Loucy (cell line): Measurements from ENCODE around the gene PLXNA4.
"Not testable (repeated sequence)": the region's sequence is repeated elsewhere in the genome, so short reads cannot be mapped to it uniquely, and the experiment has no call there.

Experiments
- H2AFZ ChIP-seq: fragments of 200-600 bp; sonication (generic); 2 replicates; pipeline ENCODE4 v1.6.0; 2016; ENCODE audit warnings: antibody characterized with exemption, mild to moderate bottlenecking, low read length, moderate library complexity
- H3F3A ChIP-seq: fragments of 200-600 bp; 2 replicates; pipeline ENCODE4 v1.6.0; 2016; ENCODE audit warnings: antibody characterized with exemption, low read depth, mild to moderate bottlenecking
- H3K27me3 ChIP-seq: fragments of 200-600 bp; sonication (generic); 2 replicates; pipeline ENCODE4 v1.6.1; 2014; ENCODE audit warnings: low read length, mild to moderate bottlenecking; ENCODE audit not compliant: insufficient read depth, poor library complexity, severe bottlenecking
- H3K36me3 ChIP-seq: fragments of 200-600 bp; sonication (generic); 2 replicates; pipeline ENCODE4 v1.6.1; 2016; ENCODE audit warnings: low read length; ENCODE audit not compliant: insufficient read depth
- H3K4me1 ChIP-seq: fragments of 200-600 bp; sonication (generic); 2 replicates; pipeline ENCODE4 v1.5.1; 2014; ENCODE audit warnings: low read length, mild to moderate bottlenecking; ENCODE audit not compliant: insufficient read depth, poor library complexity, severe bottlenecking
- H3K4me2 ChIP-seq: fragments of 200-600 bp; sonication (generic); 2 replicates; pipeline ENCODE4 v1.6.0; 2014; ENCODE audit warnings: antibody characterized with exemption, low read length, low read depth, mild to moderate bottlenecking; ENCODE audit not compliant: poor library complexity, severe bottlenecking
- H3K4me3 ChIP-seq: fragments of 200-600 bp; sonication (generic); 2 replicates; pipeline ENCODE4 v1.5.1; 2014; ENCODE audit warnings: low read length, mild to moderate bottlenecking, mixed read lengths; ENCODE audit not compliant: poor library complexity, severe bottlenecking
- H3K79me2 ChIP-seq: fragments of 200-600 bp; sonication (generic); 2 replicates; pipeline ENCODE4 v1.6.1; 2014; ENCODE audit warnings: low read length; ENCODE audit not compliant: insufficient read depth
- H3K9ac ChIP-seq: fragments of 200-600 bp; sonication (generic); 2 replicates; pipeline ENCODE4 v1.6.0; 2014; ENCODE audit warnings: mild to moderate bottlenecking, low read depth, low read length, moderate library complexity; ENCODE audit not compliant: poor library complexity, severe bottlenecking
- H3K9me2 ChIP-seq: fragments of 200-600 bp; sonication (generic); replicated peaks from 2 replicates; pipeline ENCODE4 v1.6.1; 2016; ENCODE audit warnings: low read depth, low read length, mixed read lengths
- H3K9me3 ChIP-seq: fragments of 200-600 bp; sonication (generic); 2 replicates; pipeline ENCODE4 v1.6.1; 2014; ENCODE audit warnings: mild to moderate bottlenecking, antibody characterized with exemption, low read length, low read depth; ENCODE audit not compliant: insufficient read depth
- H4K20me1 ChIP-seq: fragments of 200-600 bp; sonication (generic); 2 replicates; pipeline ENCODE4 v1.6.0; 2014; ENCODE audit warnings: antibody characterized with exemption, low read length, mild to moderate bottlenecking; ENCODE audit not compliant: insufficient read depth, poor library complexity, severe bottlenecking
- EZH2phosphoT487 ChIP-seq: fragments of 200-600 bp; IDR thresholded peaks from 2 replicates; pipeline ENCODE4 v1.6.1; 2018; ENCODE audit warnings: antibody characterized with exemption, mild to moderate bottlenecking, moderate library complexity, borderline replicate concordance
- TF ChIP-seq, protein P1 (sequence below): fragments of 200-600 bp; sonication (generic); conservative IDR thresholded peaks from 2 replicates; pipeline ENCODE4 v1.5.1; 2014; ENCODE audit warnings: mild to moderate bottlenecking, antibody characterized with exemption, low read length

Gene PLXNA4

DNA sequence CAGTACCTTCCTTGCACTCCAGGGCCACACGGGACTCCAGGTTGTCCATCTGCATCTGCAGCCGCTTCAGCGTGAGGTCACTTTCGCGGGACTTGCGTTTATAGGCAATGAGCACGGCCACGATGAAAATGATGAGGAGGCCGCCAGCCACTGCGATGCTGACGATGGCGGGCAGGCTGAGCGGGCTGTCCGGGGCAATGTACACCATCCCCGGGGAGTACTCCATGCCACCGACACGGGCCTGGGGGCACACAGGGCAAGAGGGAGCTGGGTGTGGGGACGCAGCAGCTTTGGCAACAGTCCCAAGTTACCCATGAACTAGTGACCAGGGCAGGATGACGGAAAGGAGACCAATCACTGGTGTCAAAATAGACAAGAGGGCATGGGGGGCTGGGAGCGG is 396.6 kb downstream of the PLXNA4 start:
- TF ChIP-seq, protein P1, sequence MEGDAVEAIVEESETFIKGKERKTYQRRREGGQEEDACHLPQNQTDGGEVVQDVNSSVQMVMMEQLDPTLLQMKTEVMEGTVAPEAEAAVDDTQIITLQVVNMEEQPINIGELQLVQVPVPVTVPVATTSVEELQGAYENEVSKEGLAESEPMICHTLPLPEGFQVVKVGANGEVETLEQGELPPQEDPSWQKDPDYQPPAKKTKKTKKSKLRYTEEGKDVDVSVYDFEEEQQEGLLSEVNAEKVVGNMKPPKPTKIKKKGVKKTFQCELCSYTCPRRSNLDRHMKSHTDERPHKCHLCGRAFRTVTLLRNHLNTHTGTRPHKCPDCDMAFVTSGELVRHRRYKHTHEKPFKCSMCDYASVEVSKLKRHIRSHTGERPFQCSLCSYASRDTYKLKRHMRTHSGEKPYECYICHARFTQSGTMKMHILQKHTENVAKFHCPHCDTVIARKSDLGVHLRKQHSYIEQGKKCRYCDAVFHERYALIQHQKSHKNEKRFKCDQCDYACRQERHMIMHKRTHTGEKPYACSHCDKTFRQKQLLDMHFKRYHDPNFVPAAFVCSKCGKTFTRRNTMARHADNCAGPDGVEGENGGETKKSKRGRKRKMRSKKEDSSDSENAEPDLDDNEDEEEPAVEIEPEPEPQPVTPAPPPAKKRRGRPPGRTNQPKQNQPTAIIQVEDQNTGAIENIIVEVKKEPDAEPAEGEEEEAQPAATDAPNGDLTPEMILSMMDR: no peak
- no peak for TF ChIP-seq EZH2phosphoT487
- no peaks in the 10 kb centered on the region for H3K79me2 ChIP-seq
- no peak overlapping the region for H3K4me2 ChIP-seq
- H3K9me3 ChIP-seq: no peaks in the 10 kb centered on the region
- no peaks in the 10 kb centered on the region for H3K27me3 ChIP-seq
- no peaks in the 10 kb centered on the region for H3F3A ChIP-seq
- H3K36me3 ChIP-seq: no peaks in the 10 kb centered on the region
- no peak overlapping the region for H3K9ac ChIP-seq
- H4K20me1 ChIP-seq: no peaks in the 10 kb centered on the region
- H2AFZ ChIP-seq: no peak overlapping the region
- no peak overlapping the region for H3K4me3 ChIP-seq
- H3K4me1 ChIP-seq: no peaks in the 10 kb centered on the region
- H3K9me2 ChIP-seq: no peaks in the 10 kb centered on the region

DNA sequence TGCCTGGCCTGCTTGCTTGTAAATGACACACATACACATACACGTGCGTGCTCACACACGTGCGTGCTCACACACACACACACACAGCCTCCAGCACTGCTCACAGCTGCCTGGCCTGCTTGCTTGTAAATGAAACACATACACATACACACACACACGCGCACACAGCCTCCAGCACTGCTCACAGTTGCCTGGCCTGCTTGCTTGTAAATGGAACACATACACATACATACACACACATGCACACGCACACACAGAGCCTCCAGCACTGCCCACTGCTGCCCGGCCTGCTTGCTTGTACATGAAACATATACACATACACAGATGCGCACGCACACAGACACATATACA is 397.2 kb downstream of the PLXNA4 start:
- no peaks in the 10 kb centered on the region for H3K79me2 ChIP-seq
- H2AFZ ChIP-seq: no peak overlapping the region
- no peaks in the 10 kb centered on the region for H3F3A ChIP-seq
- H3K4me3 ChIP-seq: no peak overlapping the region
- no peaks in the 10 kb centered on the region for H3K9me3 ChIP-seq
- no peaks in the 10 kb centered on the region for H3K27me3 ChIP-seq
- H3K9me2 ChIP-seq: no peaks in the 10 kb centered on the region
- H4K20me1 ChIP-seq: no peaks in the 10 kb centered on the region
- no peak overlapping the region for H3K4me2 ChIP-seq
- no peaks in the 10 kb centered on the region for H3K4me1 ChIP-seq
- no peak for TF ChIP-seq EZH2phosphoT487
- TF ChIP-seq, protein P1: no peak
- H3K9ac ChIP-seq: no peak overlapping the region
- H3K36me3 ChIP-seq: no peaks in the 10 kb centered on the region

DNA sequence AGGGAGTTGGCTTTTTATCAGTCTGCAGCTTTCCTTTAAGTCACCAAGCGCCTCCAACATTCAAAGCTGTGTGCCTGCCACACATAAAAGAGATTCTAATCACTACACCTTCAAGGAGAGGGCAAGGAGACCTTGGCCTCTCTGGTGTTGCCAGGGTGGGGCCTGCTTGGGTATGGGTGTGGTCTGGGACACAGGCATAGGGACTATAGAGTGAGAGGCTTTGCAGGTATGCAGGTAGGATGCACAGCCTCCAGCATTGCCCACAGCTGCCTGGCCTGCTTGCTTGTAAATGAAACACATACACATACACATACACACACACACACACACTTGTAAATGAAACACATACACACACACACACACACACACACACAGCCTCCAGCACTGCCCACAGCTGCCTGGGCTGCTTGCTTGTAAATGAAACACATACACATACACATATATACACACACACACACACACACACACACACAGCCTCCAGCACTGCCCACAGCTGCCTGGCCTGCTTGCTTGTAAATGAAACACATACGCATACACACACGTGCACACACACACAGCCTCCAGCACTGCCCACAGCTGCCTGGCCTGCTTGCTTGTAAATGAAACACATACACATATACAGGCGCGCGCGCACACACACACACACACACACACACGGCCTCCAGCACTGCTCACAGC is 397.7 kb downstream of the PLXNA4 start:
- H2AFZ ChIP-seq, H3K9me3 ChIP-seq, H3F3A ChIP-seq, H3K4me2 ChIP-seq, H3K79me2 ChIP-seq, H3K36me3 ChIP-seq, H3K4me1 ChIP-seq, H3K9ac ChIP-seq, H3K4me3 ChIP-seq, H3K27me3 ChIP-seq, H4K20me1 ChIP-seq, H3K9me2 ChIP-seq: not testable (repeated sequence)

DNA sequence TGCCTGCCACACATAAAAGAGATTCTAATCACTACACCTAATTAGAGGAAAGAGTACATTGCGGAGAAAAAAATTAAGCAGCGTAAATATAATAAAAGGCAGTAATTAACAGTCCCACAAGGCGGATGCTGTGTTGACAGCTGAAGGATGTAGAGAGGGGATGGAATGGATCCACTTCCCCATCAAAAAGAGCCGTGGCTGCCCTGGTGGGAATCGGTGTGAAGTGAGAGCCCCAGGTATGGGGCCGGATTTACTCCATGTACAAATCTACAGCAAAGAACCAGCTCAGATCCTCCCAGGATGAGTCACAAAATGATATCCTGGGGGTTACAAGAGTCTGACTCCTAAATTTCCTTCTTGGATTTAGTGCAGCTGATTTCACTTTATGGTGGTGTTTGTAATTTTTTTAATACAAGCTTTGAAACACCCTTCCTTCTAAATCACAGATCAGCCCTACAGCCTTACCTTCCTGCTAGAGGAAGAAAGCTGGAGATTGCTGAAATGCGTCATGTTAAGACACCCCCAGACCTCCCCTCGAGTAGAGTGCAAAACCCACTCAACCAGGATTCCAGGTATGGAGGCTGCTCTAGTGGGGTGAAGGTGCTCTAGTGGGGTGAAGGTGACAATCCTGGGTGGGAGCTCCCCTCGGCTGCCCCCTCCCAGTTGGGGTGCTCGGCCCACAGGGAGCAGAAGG is 398.4 kb downstream of the PLXNA4 start:
- H3K4me2 ChIP-seq: no peak overlapping the region
- no peaks in the 10 kb centered on the region for H3K36me3 ChIP-seq
- no peak overlapping the region for H3K9ac ChIP-seq
- no peaks in the 10 kb centered on the region for H3K4me1 ChIP-seq
- no peak for TF ChIP-seq EZH2phosphoT487
- TF ChIP-seq, protein P1: no peak
- H3K27me3 ChIP-seq: no peaks in the 10 kb centered on the region
- H3K4me3 ChIP-seq: no peak overlapping the region
- H4K20me1 ChIP-seq: no peaks in the 10 kb centered on the region
- H3K79me2 ChIP-seq: no peaks in the 10 kb centered on the region
- H3K9me2 ChIP-seq: no peaks in the 10 kb centered on the region
- no peak overlapping the region for H2AFZ ChIP-seq
- H3F3A ChIP-seq: no peaks in the 10 kb centered on the region
- H3K9me3 ChIP-seq: no peaks in the 10 kb centered on the region
